ENCODE data around the gene TMC5. TPM values are rescaled to one million over a fixed set of nuclear protein-coding genes. Genes with fewer than 3 reads are reported as not detected.

Gene TMC5
- total RNA-seq, 4 donors from 2014 or later = 0.11 to 5.7 (median 0.67) TPM

- Histone ChIP-seq H3K4me1 (peaks cover 4 to 35% (median 6%) of the 10 kb centered on the region in 3 donors), H3K9me3 (no peaks in the 10 kb centered on the region), H3K27me3 (no peaks in the 10 kb centered on the region), H3K36me3 (no peaks in the 10 kb centered on the region), H3K27ac (no peak overlapping the region), H3K4me3 (no peak overlapping the region)
- intact Hi-C loops (cut with DNase I) = no loop called here
- TF ChIP-seq POLR2A (IDR thresholded peaks at IDR 0.05) = no peak
- TF ChIP-seq, protein P1, sequence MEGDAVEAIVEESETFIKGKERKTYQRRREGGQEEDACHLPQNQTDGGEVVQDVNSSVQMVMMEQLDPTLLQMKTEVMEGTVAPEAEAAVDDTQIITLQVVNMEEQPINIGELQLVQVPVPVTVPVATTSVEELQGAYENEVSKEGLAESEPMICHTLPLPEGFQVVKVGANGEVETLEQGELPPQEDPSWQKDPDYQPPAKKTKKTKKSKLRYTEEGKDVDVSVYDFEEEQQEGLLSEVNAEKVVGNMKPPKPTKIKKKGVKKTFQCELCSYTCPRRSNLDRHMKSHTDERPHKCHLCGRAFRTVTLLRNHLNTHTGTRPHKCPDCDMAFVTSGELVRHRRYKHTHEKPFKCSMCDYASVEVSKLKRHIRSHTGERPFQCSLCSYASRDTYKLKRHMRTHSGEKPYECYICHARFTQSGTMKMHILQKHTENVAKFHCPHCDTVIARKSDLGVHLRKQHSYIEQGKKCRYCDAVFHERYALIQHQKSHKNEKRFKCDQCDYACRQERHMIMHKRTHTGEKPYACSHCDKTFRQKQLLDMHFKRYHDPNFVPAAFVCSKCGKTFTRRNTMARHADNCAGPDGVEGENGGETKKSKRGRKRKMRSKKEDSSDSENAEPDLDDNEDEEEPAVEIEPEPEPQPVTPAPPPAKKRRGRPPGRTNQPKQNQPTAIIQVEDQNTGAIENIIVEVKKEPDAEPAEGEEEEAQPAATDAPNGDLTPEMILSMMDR (IDR thresholded peaks at IDR 0.05) = no peak
- DNase-seq = no peak
- WGBS, 2 donors = 76 to 83% methylated on average over 8 to 10 of the region's 10 CpGs
Observed at GRCh38 chr16:19486750-19487325, 69.2 kb downstream of the TMC5 start.

GRCh38 chr16:19488213-19488640, 70.5 kb downstream of the TMC5 start:
- Histone ChIP-seq H3K9me3 (no peaks in the 10 kb centered on the region), H3K36me3 (no peaks in the 10 kb centered on the region), H3K4me1 (peaks cover 4 to 29% (median 6%) of the 10 kb centered on the region in 3 donors), H3K27me3 (no peaks in the 10 kb centered on the region), H3K27ac (peak overlapping the region in 1 of 4 donors; percentile 17), H3K4me3 (no peak overlapping the region)
- DNase-seq = no peak
- intact Hi-C loops (cut with DNase I) = no loop called here
- 55 to 66% methylated on average over 4 of the region's 4 CpGs for WGBS, 2 donors
- TF ChIP-seq, protein P1 (IDR thresholded peaks at IDR 0.05) = no peak
- no peak for TF ChIP-seq POLR2A (IDR thresholded peaks at IDR 0.05)

GRCh38 chr16:19490619-19491018, 72.9 kb downstream of the TMC5 start:
- Histone ChIP-seq H3K4me3 (no peak overlapping the region), H3K36me3 (no peaks in the 10 kb centered on the region), H3K27ac (no peak overlapping the region), H3K9me3 (no peaks in the 10 kb centered on the region), H3K4me1 (peaks cover 4 to 21% (median 6%) of the 10 kb centered on the region in 3 donors), H3K27me3 (no peaks in the 10 kb centered on the region)
- DNase-seq = no peak
- intact Hi-C loops (cut with DNase I) = no loop called here
- TF ChIP-seq, protein P1 (IDR thresholded peaks at IDR 0.05) = no peak
- no peak for TF ChIP-seq POLR2A (IDR thresholded peaks at IDR 0.05)
- 88 to 90% methylated on average over 1 of the region's 1 CpG for WGBS, 2 donors

DNA sequence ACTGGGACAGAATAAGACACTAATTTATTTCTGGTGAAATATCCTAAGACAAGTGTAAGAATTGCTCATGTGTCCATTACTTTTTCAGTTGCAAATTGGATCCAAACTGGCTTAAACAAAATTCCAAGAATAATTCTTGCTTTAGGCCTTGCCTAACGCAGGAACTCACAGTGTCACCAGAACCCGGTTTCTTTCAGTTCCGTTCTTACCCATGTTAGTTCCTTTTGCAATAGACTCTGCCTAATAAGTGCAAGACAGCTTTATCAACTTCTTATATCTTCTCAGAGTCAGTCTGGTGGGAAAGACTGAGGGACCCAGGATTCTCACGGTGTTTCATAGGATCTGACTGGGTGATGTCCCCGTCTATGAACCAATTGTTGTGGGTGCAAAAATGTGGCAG, 79.5 kb downstream of the TMC5 start:
- intact Hi-C loops (cut with DNase I) = no loop called here
- no peaks in the 10 kb centered on the region for H3K9me3 ChIP-seq
- no peak overlapping the region for H3K4me3 ChIP-seq
- H3K27ac ChIP-seq = no peak overlapping the region
- TF ChIP-seq, protein P1 (IDR thresholded peaks at IDR 0.05) = no peak
- no peak for TF ChIP-seq POLR2A (IDR thresholded peaks at IDR 0.05)
- no peak for DNase-seq
- H3K27me3 ChIP-seq = no peaks in the 10 kb centered on the region
- WGBS, 2 donors = 63 to 67% methylated on average over 4 to 5 of the region's 5 CpGs
- peaks cover 0 to 32% (median 8%) of the 10 kb centered on the region in 3 donors for H3K36me3 ChIP-seq
- H3K4me1 ChIP-seq = no peaks in the 10 kb centered on the region

- no peak overlapping the region for H3K27ac ChIP-seq
- no peak for DNase-seq
- 56 to 66% methylated on average over 5 of the region's 5 CpGs for WGBS, 2 donors
- TF ChIP-seq POLR2A (IDR thresholded peaks at IDR 0.05) = no peak
- TF ChIP-seq, protein P1 (IDR thresholded peaks at IDR 0.05) = no peak
- peaks cover 0 to 51% (median 15%) of the 10 kb centered on the region in 3 donors for H3K36me3 ChIP-seq
- intact Hi-C loops (cut with DNase I) = no loop called here
- no peaks in the 10 kb centered on the region for H3K9me3 ChIP-seq
- no peaks in the 10 kb centered on the region for H3K4me1 ChIP-seq
- H3K4me3 ChIP-seq = no peak overlapping the region
- H3K27me3 ChIP-seq = no peaks in the 10 kb centered on the region
Observed at GRCh38 chr16:19499006-19499405, 81.3 kb downstream of the TMC5 start.

All from esophagus squamous epithelium (tissue), 5 donors.